NB4 (cell line): ENCODE results near the gene DCTD.

Source experiments
- DNase-seq: peaks from one replicate; pipeline ENCODE4 v3.0.0; 2010; ENCODE audit warnings: low read depth
- H3K4me3 ChIP-seq: one replicate; pipeline ENCODE4 v1.5.1; 2011; ENCODE audit warnings: mild to moderate bottlenecking, low read depth, low read length, moderate library complexity
- MAX ChIP-seq: IDR thresholded peaks from 2 replicates; pipeline ENCODE4 v1.6.1; 2011; ENCODE audit warnings: low read depth, low read length
- MYC ChIP-seq: IDR thresholded peaks from 2 replicates; pipeline ENCODE4 v1.6.1; 2011; ENCODE audit warnings: low read depth, low read length
- POLR2A ChIP-seq: IDR thresholded peaks from 2 replicates; pipeline ENCODE4 v1.6.1; 2011; ENCODE audit warnings: mild to moderate bottlenecking; ENCODE audit not compliant: insufficient read length; ENCODE audit errors: extremely low read depth
- TF ChIP-seq, protein P1 (sequence below): IDR thresholded peaks from one replicate; pipeline ENCODE4 v1.5.1; 2012; ENCODE audit warnings: low read depth, low read length

DCTD gene

DNA sequence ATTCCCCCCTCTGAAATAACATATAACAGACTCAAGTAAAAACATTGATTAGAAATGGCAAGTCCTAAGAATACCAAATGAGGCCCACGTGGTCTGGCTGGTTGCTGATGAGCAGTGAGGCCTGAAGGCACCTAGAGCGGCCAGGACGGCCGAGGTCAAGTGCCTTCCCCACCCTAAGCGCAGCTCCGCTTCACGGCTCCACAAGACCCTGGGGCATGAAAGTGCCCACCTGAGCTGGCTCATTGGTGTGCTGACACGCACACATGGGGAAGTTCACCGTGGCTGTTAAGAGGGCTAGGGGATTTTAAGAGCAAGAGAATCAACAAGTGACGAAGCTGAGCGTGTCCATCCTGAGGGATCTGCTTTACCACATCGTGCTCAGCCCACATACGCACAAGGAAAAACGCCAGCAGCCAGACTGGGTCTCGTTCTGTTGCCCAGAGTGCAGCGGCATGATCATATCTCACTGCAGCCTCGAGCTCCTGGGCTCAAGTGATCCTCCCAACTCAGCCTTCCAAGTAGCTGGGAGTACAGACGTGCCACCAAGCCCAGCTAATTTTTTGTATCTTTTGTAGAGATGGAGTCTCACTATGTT, 22.4 kb downstream of the DCTD start:
- TF ChIP-seq MYC = no peak
- TF ChIP-seq, protein P1, sequence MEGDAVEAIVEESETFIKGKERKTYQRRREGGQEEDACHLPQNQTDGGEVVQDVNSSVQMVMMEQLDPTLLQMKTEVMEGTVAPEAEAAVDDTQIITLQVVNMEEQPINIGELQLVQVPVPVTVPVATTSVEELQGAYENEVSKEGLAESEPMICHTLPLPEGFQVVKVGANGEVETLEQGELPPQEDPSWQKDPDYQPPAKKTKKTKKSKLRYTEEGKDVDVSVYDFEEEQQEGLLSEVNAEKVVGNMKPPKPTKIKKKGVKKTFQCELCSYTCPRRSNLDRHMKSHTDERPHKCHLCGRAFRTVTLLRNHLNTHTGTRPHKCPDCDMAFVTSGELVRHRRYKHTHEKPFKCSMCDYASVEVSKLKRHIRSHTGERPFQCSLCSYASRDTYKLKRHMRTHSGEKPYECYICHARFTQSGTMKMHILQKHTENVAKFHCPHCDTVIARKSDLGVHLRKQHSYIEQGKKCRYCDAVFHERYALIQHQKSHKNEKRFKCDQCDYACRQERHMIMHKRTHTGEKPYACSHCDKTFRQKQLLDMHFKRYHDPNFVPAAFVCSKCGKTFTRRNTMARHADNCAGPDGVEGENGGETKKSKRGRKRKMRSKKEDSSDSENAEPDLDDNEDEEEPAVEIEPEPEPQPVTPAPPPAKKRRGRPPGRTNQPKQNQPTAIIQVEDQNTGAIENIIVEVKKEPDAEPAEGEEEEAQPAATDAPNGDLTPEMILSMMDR = no peak
- no peak for TF ChIP-seq POLR2A
- TF ChIP-seq MAX = no peak
- no peak for DNase-seq
- no peak overlapping the region for H3K4me3 ChIP-seq

DNA sequence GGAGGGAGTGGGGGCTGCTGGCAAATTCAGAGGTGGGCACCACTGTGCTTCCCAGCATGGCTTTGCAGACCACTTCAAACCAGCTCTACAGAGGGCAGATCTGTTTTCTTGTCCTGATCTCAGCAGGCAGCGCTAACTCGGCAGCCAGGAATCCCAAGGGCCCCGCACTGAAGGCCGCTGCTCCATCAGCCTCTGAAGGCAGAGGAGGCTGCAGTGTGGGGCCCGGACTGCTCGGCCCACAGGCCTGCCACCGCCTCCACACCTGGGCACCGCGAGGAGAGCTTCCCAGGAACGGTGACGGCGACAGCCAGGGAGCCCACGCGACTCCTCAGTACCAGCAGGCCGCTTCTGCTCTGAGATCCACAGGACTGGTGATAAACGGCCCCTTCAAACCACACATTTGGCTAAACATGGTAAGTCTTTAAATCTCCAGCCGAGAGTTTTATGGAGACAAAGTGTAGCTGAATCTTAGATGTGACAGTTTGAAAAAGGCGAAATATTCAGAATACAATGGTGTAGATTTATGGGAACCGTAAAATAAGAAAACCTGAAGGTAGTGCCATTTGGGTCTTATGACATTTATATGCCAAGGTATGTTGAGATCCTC, 23.6 kb downstream of the DCTD start:
- TF ChIP-seq, protein P1 = no peak
- TF ChIP-seq POLR2A (no peak), MAX (no peak)
- H3K4me3 ChIP-seq = no peak overlapping the region
- DNase-seq = no peak

GRCh38 chr4:182893047-182893446, 24.1 kb downstream of the DCTD start:
- H3K4me3 ChIP-seq = no peak overlapping the region
- DNase-seq = no peak
- TF ChIP-seq, protein P1 = no peak
- TF ChIP-seq MYC (no peak), MAX (no peak), POLR2A (no peak)

DNA sequence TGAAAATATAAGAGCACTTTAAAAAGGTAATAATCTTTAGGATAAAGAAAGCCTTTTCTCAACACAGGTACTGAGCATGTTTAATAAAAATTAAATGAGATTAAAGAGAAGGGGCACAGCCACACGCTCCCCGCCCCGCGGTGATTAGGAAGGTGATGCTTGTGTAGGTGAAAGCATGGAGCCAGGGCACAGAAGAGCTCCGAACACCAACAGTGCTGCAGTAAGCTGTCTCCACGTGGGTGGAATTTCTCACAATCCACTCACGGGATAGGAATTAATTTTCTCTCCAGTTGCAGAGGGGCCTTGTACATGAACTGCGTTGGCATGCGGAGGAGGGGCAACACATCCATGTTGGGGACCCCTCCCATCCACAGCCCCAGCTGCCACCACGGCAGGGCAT, 27.0 kb downstream of the DCTD start:
- H3K4me3 ChIP-seq = no peak overlapping the region
- no peak for DNase-seq
- TF ChIP-seq, protein P1 = no peak
- TF ChIP-seq POLR2A = no peak
- no peak for TF ChIP-seq MYC
- TF ChIP-seq MAX = no peak

DNA sequence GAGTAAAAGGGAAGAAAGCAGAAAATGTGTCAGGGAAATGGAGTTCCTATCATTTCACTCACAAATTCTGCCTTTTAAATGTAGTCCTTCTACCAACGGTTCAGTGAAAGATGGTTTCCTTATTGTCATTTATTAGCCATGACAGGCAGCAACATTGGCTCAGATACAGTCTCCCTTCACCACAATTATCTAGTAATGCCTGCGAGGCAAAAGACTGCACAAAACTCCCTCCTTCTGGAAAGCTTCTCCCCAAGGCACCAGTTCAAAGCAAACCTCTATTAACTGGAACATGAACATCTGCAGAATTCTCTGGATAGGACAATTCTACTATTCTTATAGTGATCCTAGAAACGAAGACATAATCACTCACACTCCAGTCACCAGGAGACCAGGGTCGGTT, 28.3 kb downstream of the DCTD start:
- no peak overlapping the region for H3K4me3 ChIP-seq
- no peak for TF ChIP-seq MYC
- no peak for TF ChIP-seq POLR2A
- no peak for TF ChIP-seq MAX
- TF ChIP-seq, protein P1 = no peak
- no peak for DNase-seq

GRCh38 chr4:182886768-182887167, 30.4 kb downstream of the DCTD start:
- DNase-seq = no peak
- TF ChIP-seq, protein P1 = no peak
- no peak for TF ChIP-seq POLR2A
- TF ChIP-seq MYC = no peak
- TF ChIP-seq MAX = no peak
- no peak overlapping the region for H3K4me3 ChIP-seq
